Prostate gland (tissue), 2 donors: ENCODE data around the gene MPC1. TPM values are rescaled to one million over a fixed set of nuclear protein-coding genes. Genes with fewer than 3 reads are reported as not detected.

ENCODE experiments used
- DNase-seq: peaks from one replicate; pipeline ENCODE4 v3.0.0-alpha.2; 2019; ENCODE audit warnings: low spot score
- H3K27ac ChIP-seq, 2 donors: fragments of 200-600 bp; sonication (generic); 2 replicates each; pipeline ENCODE4 v1.5.1; 2017 to 2019
- H3K27me3 ChIP-seq: fragments of 200-600 bp; sonication (generic); replicated peaks from 2 replicates; pipeline ENCODE4 v1.5.1; 2019; ENCODE audit not compliant: insufficient read depth
- H3K36me3 ChIP-seq, 2 donors: fragments of 200-600 bp; sonication (generic); 1 replicate in 1 of 2; 2 replicates in 1 of 2; pipeline versions ENCODE4 v1.5.1 to v1.8.1; 2017 to 2019
- H3K4me1 ChIP-seq: fragments of 200-600 bp; sonication (generic); replicated peaks from 2 replicates; pipeline ENCODE4 v1.5.1; 2019
- H3K4me3 ChIP-seq, 2 donors: fragments of 200-600 bp; sonication (generic); 2 replicates each; pipeline ENCODE4 v1.5.1; 2017 to 2019
- H3K9me3 ChIP-seq: fragments of 200-600 bp; sonication (generic); 2 replicates; pipeline ENCODE4 v1.5.1; 2017
- CTCF ChIP-seq, 4 experiments: fragments of 200-600 bp in 2 of 4; fragments of 450-650 bp in 2 of 4; sonication (generic) in 2 of 4; IDR thresholded peaks; 1 replicate in 3 of 4; 2 replicates in 1 of 4; pipeline ENCODE4 v1.5.1; 2016 to 2019; ENCODE audit warnings: antibody characterized with exemption in 4 of 4, mild to moderate bottlenecking in 2 of 4, moderate library complexity in 2 of 4
- POLR2A ChIP-seq: fragments of 450-650 bp; IDR thresholded peaks from one replicate; pipeline ENCODE4 v1.6.1; 2016; ENCODE audit warnings: antibody characterized with exemption, mild to moderate bottlenecking
- POLR2AphosphoS5 ChIP-seq: sonication (generic); formaldehyde crosslinking; IDR thresholded peaks from one replicate; pipeline ENCODE4 v1.6.1; 2017; ENCODE audit warnings: antibody characterized with exemption
- WGBS: methylation state at CpG from one replicate; pipeline ENCODE4 v1.1.5; 2018; 5-methylcytosine and 5-hydroxymethylcytosine counted together
- intact Hi-C: fragments of 100-400 bp; cut with DNase I; formaldehyde crosslinking; loops from one replicate; pipeline ENCODE4 v1.14.2; 2022
- total RNA-seq, 2 donors: library from RNA; depleted of rRNA; stranded (reverse); fragments of >200 nt; gene quantifications; one replicate each; pipeline ENCODE4 v1.1.0, GENCODE V29; 2016

The MPC1 gene
- total RNA-seq, 2 donors from 2014 or later = 25.3 to 58.9 TPM

GRCh38 chr6:166338854-166339253, 43.9 kb downstream of the MPC1 start:
- 96% methylated on average over 9 of the region's 9 CpGs for WGBS
- no peak overlapping the region for H3K4me3 ChIP-seq
- H3K27me3 ChIP-seq = no peaks in the 10 kb centered on the region
- H3K4me1 ChIP-seq = peaks cover 16% of the 10 kb centered on the region
- no peaks in the 10 kb centered on the region for H3K36me3 ChIP-seq
- no peaks in the 10 kb centered on the region for H3K9me3 ChIP-seq
- no peak for DNase-seq
- no peak for TF ChIP-seq POLR2A
- no peak for TF ChIP-seq POLR2AphosphoS5
- TF ChIP-seq CTCF (IDR thresholded peaks at IDR 0.05) = no peak
- intact Hi-C loops = no loop called here
- H3K27ac ChIP-seq = no peak overlapping the region

GRCh38 chr6:166336847-166337246, 45.9 kb downstream of the MPC1 start:
- WGBS = 81% methylated on average over 3 of the region's 3 CpGs
- intact Hi-C loops = no loop called here
- DNase-seq = no peak
- no peak overlapping the region for H3K27ac ChIP-seq
- H3K27me3 ChIP-seq = no peaks in the 10 kb centered on the region
- no peak overlapping the region for H3K4me3 ChIP-seq
- H3K4me1 ChIP-seq = peaks cover 11% of the 10 kb centered on the region
- no peak for TF ChIP-seq POLR2A
- no peak for TF ChIP-seq CTCF (IDR thresholded peaks at IDR 0.05)
- TF ChIP-seq POLR2AphosphoS5 = no peak
- H3K36me3 ChIP-seq = no peaks in the 10 kb centered on the region
- no peaks in the 10 kb centered on the region for H3K9me3 ChIP-seq

- intact Hi-C loops = no loop called here
- DNase-seq = no peak
- H3K4me1 ChIP-seq = peaks cover 7% of the 10 kb centered on the region
- no peak for TF ChIP-seq POLR2A
- TF ChIP-seq CTCF (IDR thresholded peaks at IDR 0.05) = no peak
- WGBS = 82% methylated on average over 11 of the region's 11 CpGs
- H3K4me3 ChIP-seq = no peak overlapping the region
- no peak overlapping the region for H3K27ac ChIP-seq
- no peaks in the 10 kb centered on the region for H3K27me3 ChIP-seq
- no peaks in the 10 kb centered on the region for H3K36me3 ChIP-seq
- no peaks in the 10 kb centered on the region for H3K9me3 ChIP-seq
These were observed 47.1 kb downstream of the MPC1 start for GRCh38 chr6:166335378-166336302.

GRCh38 chr6:166334878-166335277, 47.9 kb downstream of the MPC1 start:
- Histone ChIP-seq H3K36me3 (no peaks in the 10 kb centered on the region), H3K27me3 (no peaks in the 10 kb centered on the region), H3K4me1 (no peaks in the 10 kb centered on the region), H3K27ac (no peak overlapping the region), H3K4me3 (no peak overlapping the region), H3K9me3 (no peaks in the 10 kb centered on the region)
- DNase-seq = no peak
- intact Hi-C loops = no loop called here
- 94% methylated on average over 8 of the region's 8 CpGs for WGBS
- no peak for TF ChIP-seq CTCF (IDR thresholded peaks at IDR 0.05)
- no peak for TF ChIP-seq POLR2AphosphoS5
- no peak for TF ChIP-seq POLR2A
